ENCODE data around the gene AFM. TPM values are rescaled to one million over a fixed set of nuclear protein-coding genes. Genes with fewer than 3 reads are reported as not detected.

The AFM gene
- total RNA-seq, 2 experiments from 2014 or later: not detected

GRCh38 chr4:73538162-73538561 is 56.6 kb downstream of the AFM start:
- no TSS peak for BruUV-seq (replicated peaks)

GRCh38 chr4:73539386-73539785 is 57.8 kb downstream of the AFM start:
- no peak overlapping the region for H3K4me3 ChIP-seq (ENCODE audit: low read depth, low read length, poor library complexity, severe bottlenecking)
- TF ChIP-seq EZH2phosphoT487 (IDR thresholded peaks at IDR 0.05; ENCODE audit: borderline replicate concordance, low read depth, low read length) (no peak), CTCF (conservative IDR thresholded peaks at IDR 0.05; ENCODE audit: low read length) (no peak)
- no peaks in the 10 kb centered on the region for H3K36me3 ChIP-seq (ENCODE audit: insufficient read depth, low read length)
- H2AFZ ChIP-seq (ENCODE audit: low read length): no peak overlapping the region
- DNase-seq (ENCODE audit: low spot score): no peak
- H3K4me2 ChIP-seq (ENCODE audit: low read length): no peak overlapping the region
- no TSS peak for BruUV-seq (replicated peaks)
- H3K9me3 ChIP-seq (ENCODE audit: low read length): no peaks in the 10 kb centered on the region
- no peaks in the 10 kb centered on the region for H3K79me2 ChIP-seq (ENCODE audit: insufficient read depth, low read depth, low read length)
- H3K9me2 ChIP-seq (ENCODE audit: insufficient read depth, low read length): no peaks in the 10 kb centered on the region
- ChIA-PET POLR2A (interaction anchor here (1.0 to 2.0 kb wide), 3 partner anchors 14 to 144 kb away, joined by 3 to 4 read pairs (median 3); no protein-coding TSS in a partner anchor), CTCF (ENCODE audit: unreplicated experiment) (no interaction called here)
- no peak overlapping the region for H3K27ac ChIP-seq (ENCODE audit: low read depth, low read length, poor library complexity, severe bottlenecking)
- no peaks in the 10 kb centered on the region for H3K4me1 ChIP-seq (ENCODE audit: insufficient read depth, low read length, poor library complexity, severe bottlenecking)
- H4K20me1 ChIP-seq (ENCODE audit: insufficient read depth, low read length): no peaks in the 10 kb centered on the region
- intact Hi-C loops (cut with micrococcal nuclease; ENCODE audit: unreplicated experiment): no loop called here

More at GRCh38 chr4:73538162-73538561, 56.6 kb downstream of the AFM start:
- Histone ChIP-seq H4K20me1 (ENCODE audit: insufficient read depth, low read length) (no peaks in the 10 kb centered on the region), H3K4me2 (ENCODE audit: low read length) (no peak overlapping the region), H3K4me1 (ENCODE audit: insufficient read depth, low read length, poor library complexity, severe bottlenecking) (no peaks in the 10 kb centered on the region), H3K79me2 (ENCODE audit: insufficient read depth, low read depth, low read length) (no peaks in the 10 kb centered on the region), H2AFZ (ENCODE audit: low read length) (no peak overlapping the region), H3K9me3 (ENCODE audit: low read length) (no peaks in the 10 kb centered on the region), H3K27ac (ENCODE audit: low read depth, low read length, poor library complexity, severe bottlenecking) (no peak overlapping the region), H3K36me3 (ENCODE audit: insufficient read depth, low read length) (no peaks in the 10 kb centered on the region), H3K4me3 (ENCODE audit: low read depth, low read length, poor library complexity, severe bottlenecking) (no peak overlapping the region), H3K9me2 (ENCODE audit: insufficient read depth, low read length) (no peaks in the 10 kb centered on the region)
- ChIA-PET CTCF (ENCODE audit: unreplicated experiment) (no interaction called here), POLR2A (interaction anchor here (1.1 to 2.0 kb wide), 3 partner anchors 13 to 116 kb away, joined by 3 to 4 read pairs (median 3); no protein-coding TSS in a partner anchor)
- TF ChIP-seq EZH2phosphoT487 (IDR thresholded peaks at IDR 0.05; ENCODE audit: borderline replicate concordance, low read depth, low read length): no peak
- intact Hi-C loops (cut with micrococcal nuclease; ENCODE audit: unreplicated experiment): no loop called here
- no peak for DNase-seq (ENCODE audit: low spot score)

- ChIA-PET CTCF (ENCODE audit: unreplicated experiment) (no interaction called here), POLR2A (no interaction called here)
- Histone ChIP-seq H3K4me1 (ENCODE audit: insufficient read depth, low read length, poor library complexity, severe bottlenecking) (no peaks in the 10 kb centered on the region), H3K27ac (ENCODE audit: low read depth, low read length, poor library complexity, severe bottlenecking) (no peak overlapping the region), H3K9me2 (ENCODE audit: insufficient read depth, low read length) (no peaks in the 10 kb centered on the region), H3K4me2 (ENCODE audit: low read length) (no peak overlapping the region), H3K9me3 (ENCODE audit: low read length) (no peaks in the 10 kb centered on the region), H4K20me1 (ENCODE audit: insufficient read depth, low read length) (no peaks in the 10 kb centered on the region), H3K36me3 (ENCODE audit: insufficient read depth, low read length) (no peaks in the 10 kb centered on the region), H2AFZ (ENCODE audit: low read length) (no peak overlapping the region), H3K4me3 (ENCODE audit: low read depth, low read length, poor library complexity, severe bottlenecking) (no peak overlapping the region), H3K79me2 (ENCODE audit: insufficient read depth, low read depth, low read length) (no peaks in the 10 kb centered on the region)
- intact Hi-C loops (cut with micrococcal nuclease; ENCODE audit: unreplicated experiment): no loop called here
- TF ChIP-seq CTCF (conservative IDR thresholded peaks at IDR 0.05; ENCODE audit: low read length) (no peak), EZH2phosphoT487 (IDR thresholded peaks at IDR 0.05; ENCODE audit: borderline replicate concordance, low read depth, low read length) (no peak)
- no TSS peak for BruUV-seq (replicated peaks)
- no peak for DNase-seq (ENCODE audit: low spot score)
Measured at GRCh38 chr4:73540826-73541225, 59.3 kb downstream of the AFM start.
